ENCODE results near the gene GPC6. TPM values are rescaled to one million over a fixed set of nuclear protein-coding genes. Genes with fewer than 3 reads are reported as not detected.

GPC6 gene
- total and polyA plus RNA-seq, 9 of the 15 experiments (the other 6 are each of a cell fraction or from before 2014, with no cell fraction given), result under 0.01 to 0.20 (median 0.01) TPM; not detected in 4

DNA sequence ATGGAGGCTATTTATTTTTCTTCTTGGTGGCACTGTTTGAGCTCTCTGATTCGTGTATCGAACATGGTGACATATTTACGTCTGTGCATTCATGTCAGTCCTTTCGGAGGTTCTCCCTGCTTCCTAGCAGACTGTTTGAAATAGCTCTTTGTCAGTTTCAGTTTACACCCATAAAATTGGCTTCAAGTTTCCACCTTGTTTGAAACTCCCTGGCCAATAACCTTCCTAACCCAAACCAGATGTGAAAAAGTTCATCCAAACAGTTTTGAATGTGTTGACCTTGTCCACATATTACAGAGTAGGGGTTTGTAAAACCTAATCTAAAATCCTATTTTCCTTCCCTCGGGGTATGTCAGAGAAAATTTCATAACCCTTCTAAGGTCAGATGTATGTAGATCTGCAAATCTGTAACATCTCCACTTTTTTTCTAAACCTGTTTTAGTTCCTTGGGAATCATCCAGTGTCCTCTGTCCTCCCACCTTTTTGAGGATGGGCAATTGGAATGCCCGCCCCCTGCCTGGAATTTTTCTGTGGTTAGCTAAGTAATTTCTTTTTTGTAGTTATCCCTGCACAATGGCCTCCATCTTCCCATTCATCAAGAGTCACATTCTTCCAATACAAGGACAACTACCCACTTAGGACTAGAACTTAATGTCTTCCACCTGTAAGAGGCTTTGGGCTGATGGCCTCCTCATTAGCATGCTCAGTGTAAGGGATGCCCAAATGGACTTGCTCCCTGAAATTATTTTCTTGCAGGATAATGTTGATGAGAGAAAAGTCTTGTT, 499.8 kb downstream of the GPC6 start:
- no peaks in the 10 kb centered on the region for H3K79me2 ChIP-seq (ENCODE audit: control insufficient read depth, insufficient read depth, low read length)
- no TSS peak for BruUV-seq (replicated peaks)
- no peaks in the 10 kb centered on the region for H3K9me3 ChIP-seq (replicated peaks; ENCODE audit: control insufficient read depth, insufficient read depth, low read depth, low read length)
- H3K9ac ChIP-seq (ENCODE audit: insufficient read depth in 1 of 2, low read depth in 2 of 2, low read length in 2 of 2), result no peak overlapping the region
- H2AFZ ChIP-seq (ENCODE audit: low read depth, low read length), result no peak overlapping the region
- DNase-seq (ENCODE audit: extremely low read depth in 1 of 4, low spot score in 3 of 4) (no peak), ATAC-seq (no peak), FAIRE-seq (no peak)
- H3K36me3 ChIP-seq (ENCODE audit: control insufficient read depth, insufficient read depth, low read length), result no peaks in the 10 kb centered on the region
- no peak overlapping the region for H3K27ac ChIP-seq (ENCODE audit: extremely low read depth, low read depth, low read length)
- H3K27me3 ChIP-seq (ENCODE audit: control insufficient read depth in 2 of 2, insufficient read depth in 2 of 2, low read length in 2 of 2), result no peaks in the 10 kb centered on the region
- no peaks in the 10 kb centered on the region for H3K9me1 ChIP-seq (ENCODE audit: control insufficient read depth, insufficient read depth, low read length)
- WGBS (ENCODE audit: insufficient coverage, low coverage, missing lambda C conversion rate), result 2% methylated on average over 5 of the region's 6 CpGs
- ChIA-PET CTCF (ENCODE audit: low intra/inter-chr PET ratio) (no interaction called here), POLR2A (no interaction called here)
- intact Hi-C loops (cut with micrococcal nuclease) (no loop called here), in situ Hi-C loops (cut with MboI) (no loop called here)
- TF ChIP-seq HMBOX1 (IDR thresholded peaks at IDR 0.05) (no peak), ZBED1 (IDR thresholded peaks at IDR 0.05) (no peak)
- no peak overlapping the region for H3K4me3 ChIP-seq
- H3K4me2 ChIP-seq (ENCODE audit: insufficient read depth, low read length), result no peak overlapping the region
- no peaks in the 10 kb centered on the region for H4K20me1 ChIP-seq (replicated peaks; ENCODE audit: control insufficient read depth, insufficient read depth, low read length)
- no peaks in the 10 kb centered on the region for H3K4me1 ChIP-seq (replicated peaks in 1 of 2; ENCODE audit: control insufficient read depth in 2 of 2, insufficient read depth in 2 of 2, low read length in 2 of 2)
